Eye (tissue), 1 donor: ENCODE measurements around the gene PITPNB.

ENCODE experiments used
- DNase-seq: peaks from one replicate; pipeline ENCODE4 v3.0.0-alpha.2; 2015

PITPNB gene

DNA sequence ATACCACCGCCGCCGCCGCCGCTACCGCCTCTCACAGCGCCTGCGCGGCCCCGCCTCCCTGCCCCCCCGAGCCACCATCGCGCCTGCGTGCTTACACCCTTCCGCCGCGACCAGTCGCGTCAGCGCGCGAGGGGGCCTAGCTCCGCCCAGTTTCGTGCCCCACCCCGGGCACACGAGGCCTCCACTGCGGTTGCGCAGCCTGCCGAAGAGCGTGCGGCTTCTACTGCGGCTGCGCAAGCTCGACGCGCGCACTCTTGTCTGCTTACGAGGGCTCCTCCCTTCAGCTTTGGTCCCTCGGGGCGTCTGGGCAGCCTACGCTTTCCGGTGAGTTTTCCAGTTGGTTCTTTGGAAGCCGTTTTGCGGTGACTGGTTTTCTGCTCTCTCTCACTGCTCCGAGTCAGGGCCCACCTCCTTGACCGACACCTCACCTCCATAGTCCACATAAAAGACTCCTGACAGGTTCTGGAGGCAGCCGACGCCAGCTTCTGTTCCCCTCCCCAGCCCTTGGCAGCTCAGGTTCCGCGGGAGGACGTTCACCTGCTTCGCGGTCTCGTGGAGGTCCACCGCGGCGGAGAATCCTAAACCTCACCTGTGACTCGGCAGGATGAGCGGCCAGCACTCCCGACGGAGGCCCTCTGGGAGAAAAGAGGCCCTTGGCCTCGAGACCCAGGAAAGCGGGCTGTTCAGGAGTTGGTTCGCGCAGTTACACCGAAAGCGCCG, at the start of gene PITPNB:
Gene PITPNB (minus strand): TSS at position 35 of the 720 bp plus-strand sequence. CDS start 65 bp downstream, outside the sequence.
- peak; percentile 100 for DNase-seq

DNA sequence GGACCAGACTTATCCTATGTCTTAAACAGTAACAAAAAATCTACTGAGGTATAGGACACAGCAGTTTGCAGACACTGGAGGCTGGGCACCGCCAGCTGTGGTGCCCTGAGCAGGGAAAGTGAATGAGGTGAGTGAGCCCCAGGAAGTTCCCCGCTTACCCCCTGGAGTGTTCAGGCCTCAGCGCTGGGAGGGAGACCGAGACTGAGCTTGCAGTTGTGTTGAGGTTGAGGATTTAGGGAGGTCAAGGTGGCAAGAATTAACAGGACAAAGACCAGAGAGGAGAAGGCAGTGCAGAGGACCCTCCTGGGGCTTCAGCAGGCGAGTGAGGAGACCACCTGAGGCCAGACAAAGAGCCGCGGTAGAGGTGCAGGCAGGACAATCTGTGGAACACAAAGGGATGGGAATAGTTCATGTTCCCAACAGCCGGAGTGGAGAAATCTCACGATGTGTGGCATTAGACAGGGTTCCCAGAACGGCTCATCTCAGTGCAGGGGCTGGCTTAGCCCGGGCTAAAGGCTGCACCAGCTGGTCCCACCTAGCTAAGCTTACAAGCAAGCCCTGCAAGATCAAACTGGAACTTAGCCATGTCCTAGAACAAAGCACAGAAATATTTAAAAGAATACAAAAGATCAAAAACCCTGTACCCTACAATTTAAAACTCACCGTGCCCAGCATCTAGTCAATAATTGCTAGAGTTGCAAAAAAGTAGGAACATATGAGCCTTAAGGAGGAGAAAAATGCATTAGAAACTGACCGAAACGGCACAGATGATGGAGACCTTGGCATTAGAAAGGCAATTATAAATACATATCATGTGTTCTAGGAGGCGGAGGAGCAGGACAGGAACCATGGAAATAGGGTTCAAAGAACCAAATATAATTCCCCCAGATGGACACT, 47.4 kb upstream of the PITPNB start:
- no peak for DNase-seq

DNA sequence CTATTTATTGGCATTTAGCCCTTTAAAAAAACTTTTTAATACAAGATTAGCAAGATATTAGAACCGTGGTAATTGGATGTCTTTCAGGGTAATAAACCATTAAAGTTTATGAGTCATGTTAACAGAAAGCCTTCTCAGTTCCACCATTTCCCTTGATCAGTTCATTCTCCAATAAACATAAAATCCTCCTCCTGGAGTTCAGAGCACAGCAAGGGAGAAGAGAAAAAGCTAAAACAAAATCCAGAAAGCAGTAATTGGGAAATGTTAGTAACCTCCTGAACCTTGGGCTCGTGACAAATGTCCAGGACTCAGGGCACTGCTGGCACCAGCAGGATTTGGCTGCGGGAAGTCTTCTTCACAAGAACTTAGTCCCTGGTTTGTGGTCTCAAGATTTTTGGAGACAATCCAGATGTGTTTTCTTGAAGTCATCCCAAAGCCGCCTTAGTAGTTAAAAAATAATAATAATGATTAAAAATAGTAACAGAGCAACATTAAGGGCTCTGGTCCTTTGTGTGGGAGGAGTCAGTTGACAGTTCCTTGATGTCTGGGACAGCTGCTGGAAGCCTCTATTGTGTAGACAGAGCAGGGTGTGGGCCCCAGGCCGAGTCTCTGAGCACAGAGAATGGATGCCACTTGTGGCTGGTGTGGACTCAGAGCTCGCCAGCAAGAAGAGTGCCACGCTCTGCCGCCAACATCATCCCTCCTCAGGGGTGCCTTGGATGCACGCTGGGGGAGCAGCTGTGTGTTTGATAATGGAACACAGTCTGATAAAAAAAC, 43.4 kb upstream of the PITPNB start:
- peak; percentile 56 for DNase-seq

DNA sequence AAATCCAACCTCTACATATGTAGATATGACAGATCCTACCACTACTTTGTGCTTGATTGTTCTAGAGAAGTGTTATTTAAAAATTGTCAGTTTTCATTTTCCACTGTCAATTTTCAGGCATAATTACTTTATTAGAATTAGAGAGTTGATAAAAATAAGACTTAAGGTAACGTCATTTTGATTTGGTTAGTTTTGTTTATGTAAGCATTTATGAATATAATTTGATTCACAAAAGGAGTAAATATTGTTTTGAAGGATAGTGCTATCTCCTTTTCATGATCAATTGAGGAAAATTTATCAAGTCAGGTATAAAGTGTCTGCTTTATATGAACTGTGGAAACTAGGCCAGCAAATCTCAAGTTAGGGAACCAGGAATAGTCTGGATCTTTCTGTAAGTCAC, 42.6 kb upstream of the PITPNB start:
- no peak for DNase-seq

DNA sequence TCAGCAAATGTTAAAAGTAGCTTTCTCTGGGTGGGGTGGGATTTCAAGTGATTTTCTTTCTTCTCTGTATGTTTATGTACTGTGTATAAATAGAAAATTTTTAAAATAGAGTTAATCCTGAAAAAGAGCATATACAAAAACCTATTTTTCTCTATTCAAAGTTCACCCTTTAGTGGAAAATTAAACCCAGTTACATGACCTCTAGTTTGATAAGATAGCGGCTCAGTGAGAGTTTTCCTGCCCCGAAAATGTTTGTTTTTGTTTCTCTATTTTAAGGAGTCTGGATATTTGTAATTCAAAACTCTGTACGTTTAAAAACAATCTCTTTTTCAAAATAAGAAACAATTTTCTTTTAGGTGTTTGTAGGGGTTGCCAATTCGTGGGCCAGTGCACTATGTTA, 42.1 kb upstream of the PITPNB start:
- no peak for DNase-seq

DNA sequence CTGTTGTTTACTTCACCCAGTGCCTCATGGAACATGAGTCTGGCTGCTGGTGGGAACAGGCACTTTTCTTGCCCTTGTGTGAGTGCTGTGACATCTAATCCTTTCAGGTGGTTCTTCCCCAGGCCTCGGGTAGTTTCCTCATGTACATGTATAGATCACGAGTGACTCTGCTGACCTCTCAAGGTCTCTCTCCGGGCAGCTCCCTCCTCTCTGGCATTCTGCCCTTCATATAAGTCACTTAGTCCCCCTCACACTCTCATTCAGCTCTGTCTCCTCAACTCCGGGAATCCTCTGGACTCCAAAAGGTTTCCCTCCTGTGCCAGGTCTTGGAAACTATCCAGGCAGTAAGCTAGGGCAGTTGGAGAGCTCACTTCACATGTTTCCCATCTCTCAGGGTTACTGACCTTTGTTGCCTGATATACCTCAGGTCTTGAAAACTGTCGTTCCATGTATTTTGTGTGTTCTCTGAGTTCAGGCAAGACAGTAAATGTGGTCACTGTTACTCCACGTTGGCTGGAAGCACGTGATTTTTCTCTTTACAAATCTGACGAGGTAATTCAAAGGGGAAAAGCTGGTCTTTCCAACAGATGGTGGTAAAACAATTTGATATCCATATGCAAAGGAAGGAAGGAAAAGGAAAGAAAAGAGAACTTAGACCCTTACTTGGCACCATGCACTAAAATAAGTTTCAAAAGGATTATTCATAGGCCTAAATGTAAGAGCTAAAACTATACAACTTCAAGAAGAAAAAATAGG, 40.5 kb upstream of the PITPNB start:
- DNase-seq = no peak

DNA sequence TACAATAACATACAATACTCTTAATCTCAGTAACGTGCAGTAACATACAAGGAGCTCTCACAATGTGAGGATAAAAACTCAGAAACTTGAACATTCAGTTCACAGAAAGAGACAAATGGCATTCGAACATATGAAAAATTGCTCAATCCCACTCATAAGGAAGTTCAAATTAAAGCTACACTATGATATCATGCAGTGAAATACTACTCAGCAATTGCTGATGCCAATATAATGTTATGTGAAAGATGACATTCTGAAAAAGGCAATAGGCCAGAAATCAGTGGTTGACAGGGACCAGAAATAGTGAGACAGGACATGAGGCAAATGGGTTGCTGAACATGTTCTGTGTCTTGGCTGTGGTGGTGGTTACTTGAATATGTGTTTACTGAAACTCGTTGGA, 33.7 kb upstream of the PITPNB start:
- no peak for DNase-seq

DNA sequence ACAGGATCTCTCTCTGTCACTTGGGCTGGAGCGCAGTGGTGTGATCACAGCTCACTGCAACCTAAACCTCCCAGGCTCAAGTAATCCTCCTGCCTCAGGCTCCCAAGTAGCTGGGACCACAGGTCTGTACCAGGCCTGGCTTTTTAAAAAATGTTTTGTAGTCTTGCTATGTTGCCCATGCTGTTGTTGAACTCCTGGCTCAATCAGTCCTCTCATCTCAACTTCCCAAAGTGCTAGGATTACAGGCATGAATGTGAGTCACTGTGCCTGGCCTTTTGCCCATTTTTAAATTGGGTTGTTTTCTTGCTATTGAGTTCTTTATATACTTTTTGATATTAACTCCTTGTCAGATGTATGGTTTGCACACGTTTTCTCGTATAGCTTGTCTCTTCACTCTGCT, 33.0 kb upstream of the PITPNB start:
- DNase-seq = no peak

DNA sequence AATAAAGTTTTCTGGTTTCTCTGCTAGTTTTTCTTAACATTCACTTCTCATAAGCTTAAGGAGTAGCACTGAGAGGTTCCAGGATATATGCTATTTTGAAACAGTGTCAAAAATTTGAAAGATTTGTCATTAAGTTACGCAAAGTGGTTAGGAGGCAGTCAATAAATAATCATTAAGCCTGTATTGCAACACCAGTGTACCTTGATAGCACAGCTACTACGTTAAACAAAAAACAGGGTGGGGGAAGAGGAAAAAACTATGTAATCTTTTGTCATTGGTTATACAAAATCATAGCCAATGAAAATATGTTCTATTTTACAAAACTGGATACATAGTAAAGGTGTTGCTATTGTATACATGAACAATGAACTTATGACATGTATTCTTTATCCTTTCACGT, 30.4 kb upstream of the PITPNB start:
- no peak for DNase-seq

DNA sequence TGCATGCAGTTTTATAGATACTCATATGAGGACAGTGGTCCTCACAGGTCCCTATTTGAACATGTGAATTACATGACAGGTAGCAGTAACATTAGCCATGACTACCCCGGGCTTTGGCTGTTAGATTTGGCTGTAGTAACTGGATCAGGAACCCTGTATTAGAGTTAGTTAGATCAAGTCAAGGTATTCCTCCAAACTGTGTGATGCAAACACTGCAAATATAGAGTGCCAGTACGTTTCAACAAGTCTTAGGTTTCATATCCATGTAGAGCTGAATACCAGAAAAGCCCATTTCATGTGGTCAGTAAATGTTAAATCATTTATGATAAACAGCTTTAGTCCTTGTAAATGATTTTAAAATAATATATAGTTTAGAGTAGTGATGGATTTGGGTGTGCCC, 29.5 kb upstream of the PITPNB start:
- DNase-seq = no peak

DNA sequence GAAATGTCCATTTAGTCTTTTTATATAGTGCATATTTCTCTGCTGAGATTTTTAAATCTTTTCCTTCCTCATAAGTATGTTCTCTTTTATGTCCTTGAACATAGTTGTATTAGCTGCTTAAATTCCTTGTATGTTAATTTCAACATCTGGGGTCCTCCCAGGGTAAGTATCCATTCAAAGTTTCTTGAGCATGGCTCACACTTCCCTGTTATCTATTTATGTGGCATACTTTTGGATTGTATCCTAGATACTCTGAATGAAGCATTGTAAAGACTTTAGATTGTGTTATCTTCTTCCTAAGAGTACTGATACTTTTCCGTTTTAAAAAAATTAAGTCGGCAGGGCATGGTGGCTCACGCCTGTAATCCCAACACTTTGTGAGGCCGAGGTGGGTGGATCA, 28.4 kb upstream of the PITPNB start:
- DNase-seq = no peak

DNA sequence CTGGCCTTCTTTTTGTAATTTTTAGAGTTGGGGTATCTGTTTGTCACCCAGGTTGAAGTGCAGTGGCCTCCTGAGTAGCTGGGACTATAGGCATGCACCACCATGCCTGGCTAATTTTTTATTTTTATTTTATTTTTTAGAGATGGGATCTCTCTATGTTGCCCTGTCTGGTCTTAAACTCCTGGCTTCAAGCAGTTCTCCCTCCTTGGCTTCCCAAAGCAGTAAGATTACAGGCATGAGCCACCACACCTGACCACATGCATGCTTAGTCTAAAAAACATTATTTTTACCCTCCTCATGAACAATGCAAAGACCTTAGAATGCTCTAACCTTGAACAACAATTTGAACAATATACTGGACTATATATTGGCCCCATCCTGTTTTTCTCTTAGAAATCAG, 22.1 kb upstream of the PITPNB start:
- no peak for DNase-seq

DNA sequence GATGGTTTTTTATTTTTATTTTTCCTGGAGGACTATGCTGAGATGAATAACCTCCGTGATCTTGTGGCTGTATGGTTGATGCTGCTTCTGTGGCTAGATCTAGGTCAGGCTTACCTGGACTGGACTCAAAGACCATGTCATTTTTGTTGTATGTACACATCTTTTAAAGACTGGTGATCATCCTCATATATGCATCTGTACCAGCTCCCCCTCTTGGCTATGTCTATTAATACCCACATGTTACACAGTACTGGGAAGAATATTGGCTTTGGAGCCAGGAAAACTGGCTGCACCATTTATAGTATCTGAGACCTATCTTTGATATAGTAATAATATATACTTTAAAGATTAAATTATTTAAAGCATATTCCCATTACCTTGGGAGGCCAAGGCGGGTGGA, 18.4 kb upstream of the PITPNB start:
- DNase-seq = no peak

DNA sequence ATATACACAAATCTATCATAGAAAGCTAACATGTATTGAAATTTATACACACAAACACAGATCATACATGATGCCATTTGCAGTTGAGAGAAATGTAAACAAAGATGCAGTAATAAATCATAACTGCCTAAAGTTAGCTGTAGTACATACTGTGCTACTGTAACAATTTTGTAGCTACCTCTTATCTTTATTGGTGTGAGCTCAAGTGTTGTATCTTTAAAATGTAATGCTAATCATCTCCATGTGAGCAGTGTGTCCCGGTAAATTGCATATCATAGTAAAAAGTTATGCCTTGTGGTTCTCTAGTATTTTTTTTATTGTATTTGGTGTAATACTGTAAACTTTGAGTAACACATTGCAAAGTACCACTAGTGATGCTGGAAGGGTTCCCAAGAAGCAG, 16.8 kb upstream of the PITPNB start:
- no peak for DNase-seq

DNA sequence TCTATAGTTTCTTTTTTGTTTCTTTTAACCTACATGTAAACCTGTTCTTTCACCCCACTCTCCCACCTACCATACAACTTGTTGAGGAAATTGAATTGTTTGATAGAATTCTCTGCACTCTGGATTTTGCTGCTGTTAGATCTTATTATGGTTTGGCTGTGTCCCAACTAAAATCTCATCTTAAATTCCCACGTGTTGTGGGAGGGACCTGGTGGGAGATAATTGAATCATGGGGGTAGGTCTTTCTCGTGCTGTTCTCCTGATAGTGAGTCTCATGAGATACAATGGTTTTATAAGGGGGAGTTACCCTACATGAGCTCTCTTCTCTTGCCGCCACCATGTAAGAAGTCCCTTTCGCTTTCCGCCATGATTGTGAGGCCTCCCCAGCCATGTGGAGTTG, 15.0 kb upstream of the PITPNB start:
- DNase-seq = no peak

DNA sequence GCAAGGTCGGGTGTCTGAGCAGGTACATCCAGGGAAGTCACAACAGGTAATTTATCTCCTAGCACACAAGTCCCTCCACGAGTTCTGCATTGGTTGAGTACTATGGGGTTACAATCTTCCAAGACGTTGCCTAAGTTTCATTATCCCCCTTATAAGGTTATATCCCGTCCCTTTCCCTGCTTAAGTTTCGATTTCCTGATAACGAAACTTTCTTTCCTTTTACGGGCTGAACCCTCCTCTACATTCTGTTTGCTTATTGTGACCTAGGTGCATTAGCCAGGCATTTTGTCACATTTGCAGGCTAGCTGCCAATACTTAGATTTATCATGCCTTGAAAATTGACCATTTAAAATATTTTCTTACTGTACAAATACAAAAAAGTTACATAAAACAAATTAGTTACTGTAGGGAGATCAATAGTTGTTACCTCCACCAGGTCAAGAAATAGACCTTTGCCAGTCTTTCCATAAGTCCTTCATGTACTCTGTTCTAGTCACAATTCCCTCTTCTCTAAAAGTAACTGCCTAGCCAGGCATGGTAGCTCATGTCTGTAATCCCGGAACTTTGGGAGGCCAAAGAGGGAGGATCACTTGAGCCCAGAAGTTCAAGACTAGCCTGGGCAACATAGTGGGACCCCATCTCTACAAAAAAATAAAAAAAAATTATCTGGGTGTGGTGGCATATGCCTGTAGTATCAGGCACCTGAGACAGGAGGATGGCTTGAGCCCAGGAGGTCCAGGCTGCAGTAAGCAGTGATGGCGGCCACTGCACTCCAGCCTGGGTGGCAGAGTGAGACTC, 14.3 kb upstream of the PITPNB start:
- DNase-seq = no peak

DNA sequence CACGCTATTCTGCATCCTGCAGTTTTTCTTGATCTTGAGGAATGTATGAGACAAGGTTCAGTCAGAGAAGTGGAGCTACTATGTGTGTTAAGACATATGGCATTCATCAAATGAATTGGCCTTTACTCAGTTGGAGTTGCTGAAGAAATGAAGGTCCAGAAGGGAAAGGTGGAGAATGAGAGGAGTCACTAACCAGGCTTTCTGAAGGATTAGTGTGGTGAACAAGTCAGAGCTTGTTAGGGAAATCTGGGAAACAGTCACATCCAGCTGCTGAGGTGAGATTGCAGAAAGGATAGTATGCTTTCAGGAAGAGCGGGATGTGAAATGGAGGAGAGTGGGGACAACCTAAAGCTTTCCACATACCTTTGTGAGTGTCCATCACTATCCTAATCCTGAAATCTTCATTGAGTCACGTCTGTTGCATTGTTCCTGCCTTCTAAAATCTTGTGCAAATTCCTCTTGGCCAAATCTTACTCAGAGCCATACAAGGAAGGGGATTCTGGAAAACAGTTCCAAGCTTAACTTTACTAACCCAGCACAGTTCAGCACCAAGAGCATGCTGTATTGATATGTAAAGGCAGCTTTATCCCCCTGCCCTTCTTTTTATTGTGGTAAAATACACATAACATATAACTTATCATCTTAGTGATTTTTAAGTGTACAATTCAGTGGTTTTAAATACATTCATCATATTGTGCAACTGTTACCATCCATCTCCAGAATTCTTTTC, 11.4 kb upstream of the PITPNB start:
- no peak for DNase-seq

DNA sequence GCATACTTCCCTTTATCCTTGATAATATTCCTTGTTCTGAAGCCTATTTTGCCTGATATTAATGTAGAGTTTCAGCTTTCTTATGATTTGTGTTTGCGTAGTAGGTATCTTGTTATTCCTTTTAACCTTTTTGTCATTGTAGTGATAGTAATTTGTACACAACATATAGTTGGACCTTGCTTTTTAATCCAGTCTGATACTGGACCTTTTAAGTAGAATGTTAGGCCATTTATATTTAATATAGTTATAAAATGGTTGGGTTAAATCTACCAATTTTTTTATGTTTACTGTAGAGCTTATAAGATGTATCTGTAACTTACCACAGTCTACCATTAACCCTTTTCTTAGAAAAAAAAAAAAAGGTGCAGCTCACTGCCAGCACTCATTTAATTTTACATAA, 8.6 kb upstream of the PITPNB start:
- DNase-seq = no peak

DNA sequence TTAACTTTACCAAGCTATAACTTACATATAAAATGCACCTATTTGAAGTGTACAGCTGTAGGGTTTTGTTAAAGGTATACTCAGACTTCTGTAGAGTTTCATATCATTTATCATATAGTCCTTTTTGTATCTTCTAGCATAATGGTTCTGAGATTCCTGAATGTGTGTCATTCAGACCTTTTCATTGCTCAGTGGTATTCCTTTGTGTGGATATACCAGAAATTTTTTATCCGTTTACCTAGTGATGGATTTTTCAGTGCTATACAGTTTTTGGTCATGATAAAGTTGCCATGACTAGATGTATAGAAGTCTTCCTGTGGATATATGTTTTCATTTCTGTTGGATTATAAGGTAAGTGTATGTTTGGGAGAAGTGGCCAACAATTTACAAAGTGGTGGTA, 6.3 kb upstream of the PITPNB start:
- no peak for DNase-seq

DNA sequence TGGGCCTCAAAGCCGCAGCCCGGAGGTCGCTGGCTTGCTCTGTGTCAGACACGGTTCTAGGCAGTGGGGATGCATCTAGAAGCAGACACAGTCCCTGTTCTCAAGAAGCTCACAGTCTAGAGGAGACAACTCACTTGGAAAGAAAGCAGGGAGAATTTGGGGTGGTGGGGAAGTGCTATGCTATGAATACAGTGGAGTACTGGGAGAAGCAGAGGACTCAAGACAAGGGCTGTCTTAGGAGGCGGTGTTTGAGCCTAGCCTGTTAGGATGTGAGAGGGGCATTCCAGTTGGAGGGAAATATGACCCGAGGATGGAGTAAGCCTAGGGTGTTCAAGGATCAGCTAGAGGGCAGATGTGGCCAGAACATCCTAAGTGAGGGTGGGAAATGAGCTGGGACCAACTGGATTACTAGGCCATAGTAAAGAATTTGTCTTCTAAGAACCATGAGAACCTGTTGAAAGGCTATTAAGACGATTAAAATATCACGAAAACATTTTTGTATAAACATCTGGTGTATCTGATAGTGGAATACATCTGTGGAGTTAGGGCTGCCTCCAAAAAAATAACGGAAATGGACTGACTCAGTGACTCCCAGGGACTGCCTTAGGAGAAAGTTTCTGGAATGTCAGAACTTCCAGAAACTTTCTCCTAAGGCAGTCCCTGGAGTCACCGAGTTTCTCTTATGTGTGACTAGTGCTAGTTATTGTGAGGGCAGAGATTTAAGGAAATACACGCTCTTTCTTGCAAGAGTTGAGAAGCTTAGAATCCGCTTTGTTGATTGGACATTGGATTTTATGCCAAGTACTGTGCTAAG, 1.1 kb upstream of the PITPNB start:
- DNase-seq = peak; percentile 84
